Neuronal stem cell (in vitro differentiated cells): ENCODE measurements around the gene PSMB7.

Experiments used
- DNase-seq: peaks from one replicate; pipeline ENCODE4 v3.0.0-alpha.2; 2013; ENCODE audit warnings: low spot score
- H2AFZ ChIP-seq: one replicate; pipeline ENCODE4 v1.6.1; 2013; ENCODE audit warnings: mild to moderate bottlenecking, low read length, inconsistent platforms
- H2AK5ac ChIP-seq: 2 replicates; pipeline ENCODE4 v1.6.1; 2013; ENCODE audit warnings: low read depth, mild to moderate bottlenecking, inconsistent platforms, low read length, moderate library complexity, mixed read lengths
- H2BK120ac ChIP-seq: 2 replicates; pipeline ENCODE4 v1.6.1; 2013; ENCODE audit warnings: low read depth, mild to moderate bottlenecking, inconsistent platforms, low read length, moderate library complexity, mixed read lengths
- H2BK12ac ChIP-seq: one replicate; pipeline ENCODE4 v1.6.1; 2013; ENCODE audit warnings: low read length, inconsistent platforms
- H2BK15ac ChIP-seq: 2 replicates; pipeline ENCODE4 v1.6.1; 2013; ENCODE audit warnings: mild to moderate bottlenecking, low read length, inconsistent platforms, mixed read lengths
- H2BK5ac ChIP-seq: one replicate; pipeline ENCODE4 v1.6.1; 2013; ENCODE audit warnings: inconsistent platforms, mild to moderate bottlenecking, low read length, moderate library complexity
- H3K14ac ChIP-seq: one replicate; pipeline ENCODE4 v1.6.1; 2013; ENCODE audit warnings: low read length, inconsistent platforms
- H3K18ac ChIP-seq: 2 replicates; pipeline ENCODE4 v1.6.1; 2013; ENCODE audit warnings: low read length, inconsistent platforms
- H3K23ac ChIP-seq: 2 replicates; pipeline ENCODE4 v1.6.1; 2013; ENCODE audit warnings: low read depth, mild to moderate bottlenecking, mixed read lengths, low read length, inconsistent platforms; ENCODE audit not compliant: poor library complexity
- H3K27ac ChIP-seq: replicated peaks from 3 replicates; pipeline ENCODE4 v1.5.1; 2013; ENCODE audit warnings: low read length, inconsistent platforms
- H3K27me3 ChIP-seq, 3 experiments: 2 replicates each; pipeline ENCODE4 v1.6.1; 2013; ENCODE audit warnings: low read length in 3 of 3, mild to moderate bottlenecking in 2 of 3, inconsistent platforms in 1 of 3, low read depth in 1 of 3, mixed read lengths in 1 of 3, moderate library complexity in 1 of 3; ENCODE audit not compliant: control insufficient read depth in 3 of 3, insufficient read depth in 3 of 3
- H3K36me3 ChIP-seq, 2 donors: replicated peaks in 1 of 2; 2 replicates each; pipeline ENCODE4 v1.6.1; 2013; ENCODE audit warnings: low read length in 2 of 2; ENCODE audit not compliant: control insufficient read depth in 2 of 2, insufficient read depth in 2 of 2
- H3K4ac ChIP-seq: 2 replicates; pipeline ENCODE4 v1.6.1; 2013; ENCODE audit warnings: inconsistent platforms, mild to moderate bottlenecking, low read length, moderate library complexity
- H3K4me1 ChIP-seq, 2 donors: 1 replicate in 1 of 2; 2 replicates in 1 of 2; pipeline ENCODE4 v1.6.1; 2013; ENCODE audit warnings: low read length in 2 of 2, low read depth in 1 of 2; ENCODE audit not compliant: control insufficient read depth in 2 of 2, insufficient read depth in 1 of 2
- H3K4me2 ChIP-seq: one replicate; pipeline ENCODE4 v1.6.1; 2013; ENCODE audit warnings: mild to moderate bottlenecking, low read length, inconsistent platforms; ENCODE audit not compliant: insufficient read depth, poor library complexity, severe bottlenecking
- H3K4me3 ChIP-seq, 2 donors: 2 replicates each; pipeline ENCODE4 v1.5.1; 2013; ENCODE audit warnings: low read length in 2 of 2, mild to moderate bottlenecking in 2 of 2, inconsistent platforms in 1 of 2, moderate library complexity in 1 of 2
- H3K79me1 ChIP-seq: one replicate; pipeline ENCODE4 v1.6.1; 2013; ENCODE audit warnings: low read depth, mild to moderate bottlenecking, inconsistent platforms, low read length, moderate library complexity
- H3K9ac ChIP-seq: one replicate; pipeline ENCODE4 v1.6.1; 2013; ENCODE audit warnings: mild to moderate bottlenecking, low read depth, low read length, inconsistent platforms; ENCODE audit not compliant: poor library complexity
- H3K9me3 ChIP-seq, 2 donors: replicated peaks in 1 of 2; 2 replicates each; pipeline versions ENCODE3 to v1.6.1; 2013; ENCODE audit warnings: low read length in 2 of 2, mild to moderate bottlenecking in 2 of 2, inconsistent platforms in 1 of 2, low read depth in 1 of 2, mixed read lengths in 1 of 2, moderate library complexity in 1 of 2; ENCODE audit not compliant: control insufficient read depth in 2 of 2, insufficient read depth in 1 of 2
- H4K8ac ChIP-seq: one replicate; pipeline ENCODE4 v1.6.1; 2013; ENCODE audit warnings: low read depth, mild to moderate bottlenecking, inconsistent platforms, low read length, moderate library complexity
- H4K91ac ChIP-seq: one replicate; pipeline ENCODE4 v1.6.1; 2013; ENCODE audit warnings: low read length, low read depth, mild to moderate bottlenecking, inconsistent platforms; ENCODE audit not compliant: poor library complexity
- WGBS, 2 donors: extraction: QIAGEN DNeasy Blood & Tissue Kit; methylation state at CpG; one replicate each; pipeline ENCODE4 v1.1.7; 2013; ENCODE audit warnings: missing lambda C conversion rate in 2 of 2, mixed read lengths in 1 of 2; ENCODE audit not compliant: insufficient read length in 2 of 2, insufficient replicate concordance in 1 of 2; ENCODE audit errors: extremely low coverage in 2 of 2; 5-methylcytosine and 5-hydroxymethylcytosine counted together

The PSMB7 gene

DNA sequence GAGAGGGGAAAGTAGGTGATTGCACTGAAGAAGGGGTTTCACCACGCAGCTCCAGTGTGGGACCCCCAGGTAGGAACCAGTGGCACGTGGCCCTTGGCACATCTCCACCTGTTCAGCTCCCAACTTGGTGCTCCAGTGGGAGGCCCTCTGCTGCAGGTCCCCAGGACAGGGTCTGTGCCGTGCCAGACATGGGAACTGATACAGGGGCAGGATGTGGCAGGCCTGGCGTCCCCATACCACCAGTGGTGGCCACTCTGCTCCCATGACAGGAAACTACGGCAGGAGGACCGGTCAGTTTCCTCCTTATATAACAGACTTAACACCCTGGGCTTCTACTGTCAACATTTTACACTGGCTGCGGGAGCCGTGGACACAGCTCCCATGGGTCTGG, 67.3 kb downstream of the PSMB7 start:
- Histone ChIP-seq H2BK5ac (no peak overlapping the region), H3K4me3 (no peak overlapping the region), H2AFZ (no peak overlapping the region)

DNA sequence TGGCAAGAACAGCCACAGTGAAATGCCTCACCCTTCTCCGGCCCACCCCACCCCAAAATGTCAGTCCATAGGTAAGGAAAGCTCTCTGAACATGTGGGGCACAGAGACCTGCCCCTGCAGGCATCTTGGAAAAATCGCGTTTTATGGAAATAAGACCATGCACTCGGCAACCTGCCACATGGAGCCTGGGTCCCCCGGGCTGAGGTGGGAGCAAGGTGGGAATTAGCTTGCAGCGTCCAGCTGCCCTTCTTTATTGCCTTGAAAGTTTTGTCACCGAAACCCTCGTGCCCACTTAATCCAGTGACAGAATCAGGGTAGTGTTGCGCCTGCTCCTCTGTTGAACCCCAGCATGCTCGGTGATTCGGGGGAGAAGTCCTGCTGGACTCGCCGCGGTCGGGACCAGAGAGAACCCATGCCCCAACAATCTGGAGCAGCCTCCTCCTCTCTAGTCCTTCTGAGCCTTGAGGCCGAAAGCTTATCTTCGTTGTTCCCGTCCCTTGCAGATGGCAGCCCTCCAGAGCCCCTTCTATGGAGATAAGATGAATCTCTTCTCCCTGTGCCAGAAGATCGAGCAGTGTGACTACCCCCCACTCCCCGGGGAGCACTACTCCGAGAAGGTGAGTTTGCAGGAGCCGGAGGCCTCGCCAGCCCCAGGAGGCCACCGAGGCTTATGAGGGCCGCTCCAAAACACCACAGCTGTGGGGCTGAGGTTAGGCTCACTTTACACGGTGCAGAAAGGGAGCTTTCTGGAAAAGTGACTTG, 67.9 kb downstream of the PSMB7 start:
- DNase-seq = no peak
- H3K79me1 ChIP-seq = peaks cover 11% of the 10 kb centered on the region
- no peaks in the 10 kb centered on the region for H3K27me3 ChIP-seq
- no peak overlapping the region for H3K27ac ChIP-seq
- H3K4me3 ChIP-seq = no peak overlapping the region
- no peak overlapping the region for H3K9ac ChIP-seq
- H2BK120ac ChIP-seq = peak overlapping the region; percentile 7
- H3K36me3 ChIP-seq = peaks cover 47 to 99% of the 10 kb centered on the region in 2 donors
- no peak overlapping the region for H3K4me2 ChIP-seq
- no peak overlapping the region for H2AK5ac ChIP-seq
- no CpG with 5 or more reads among the region's 26 CpGs for WGBS, 2 donors
- H3K23ac ChIP-seq = peak overlapping the region; percentile 39
- H3K18ac ChIP-seq = no peak overlapping the region
- no peak overlapping the region for H4K8ac ChIP-seq
- peaks cover 0 to 2% of the 10 kb centered on the region in 2 donors for H3K9me3 ChIP-seq
- no peak overlapping the region for H2AFZ ChIP-seq
- no peak overlapping the region for H4K91ac ChIP-seq
- no peak overlapping the region for H3K14ac ChIP-seq
- H3K4ac ChIP-seq = no peak overlapping the region
- no peak overlapping the region for H2BK15ac ChIP-seq
- peaks cover 12 to 29% of the 10 kb centered on the region in 2 donors for H3K4me1 ChIP-seq
- no peak overlapping the region for H2BK5ac ChIP-seq
- no peak overlapping the region for H2BK12ac ChIP-seq

More for the DNA sequence above, 67.3 kb downstream of the PSMB7 start:
- Histone ChIP-seq H2AK5ac (no peak overlapping the region), H3K14ac (no peak overlapping the region), H3K27me3 (no peaks in the 10 kb centered on the region), H3K36me3 (peaks cover 52 to 99% of the 10 kb centered on the region in 2 donors), H2BK120ac (no peak overlapping the region), H3K9ac (no peak overlapping the region), H3K18ac (no peak overlapping the region), H3K4me1 (peaks cover 10 to 23% of the 10 kb centered on the region in 2 donors), H3K4me2 (no peak overlapping the region), H3K79me1 (peaks cover 11% of the 10 kb centered on the region), H3K4ac (no peak overlapping the region), H2BK12ac (no peak overlapping the region), H4K91ac (no peak overlapping the region), H3K23ac (no peak overlapping the region), H3K27ac (no peak overlapping the region), H2BK15ac (no peak overlapping the region), H3K9me3 (no peaks in the 10 kb centered on the region), H4K8ac (no peak overlapping the region)
- no CpG with 5 or more reads among the region's 8 CpGs for WGBS, 2 donors
- DNase-seq = no peak

DNA sequence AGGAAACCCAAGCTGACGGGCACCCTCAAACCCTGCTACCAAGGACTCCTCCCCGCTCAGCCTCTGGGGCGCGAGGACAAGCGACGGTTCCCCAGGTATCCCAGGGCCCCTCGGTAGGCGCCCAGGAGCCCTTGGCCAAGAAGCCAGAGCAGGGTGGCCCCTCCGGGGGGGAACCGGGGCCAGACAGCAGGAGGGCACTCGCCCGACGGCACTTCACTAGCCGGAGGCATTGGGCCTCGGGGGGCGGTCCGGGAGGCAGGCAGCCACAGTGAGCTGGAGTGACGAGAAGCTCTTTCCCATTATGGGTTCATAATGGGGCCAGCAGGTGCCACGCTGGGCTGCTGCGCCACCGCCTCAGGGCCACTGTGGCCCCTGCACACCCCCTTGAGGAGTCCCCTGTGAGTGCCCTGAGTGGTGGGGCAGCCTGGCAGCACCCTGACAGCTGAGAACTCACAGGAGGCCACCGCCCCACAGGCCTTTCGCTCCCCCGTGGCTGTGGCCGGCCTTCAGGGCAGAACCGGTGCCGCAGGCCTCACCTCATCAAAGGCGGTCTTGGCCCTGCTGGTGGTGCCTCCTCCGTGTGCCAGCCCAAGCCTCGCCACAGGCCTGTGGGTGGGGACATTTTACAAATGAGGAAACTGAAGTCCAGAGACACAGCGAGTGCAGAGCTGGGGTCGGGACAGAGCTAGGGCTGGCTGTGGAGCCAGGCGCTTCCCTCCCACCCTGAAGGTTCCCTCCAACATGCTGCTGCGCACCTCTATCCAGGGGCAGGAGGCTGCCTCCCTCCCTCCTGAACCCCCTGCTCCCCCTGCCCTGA, 68.7 kb downstream of the PSMB7 start:
- H3K9me3 ChIP-seq = peaks cover 0 to 2% of the 10 kb centered on the region in 2 donors
- H3K4me2 ChIP-seq = no peak overlapping the region
- DNase-seq = no peak
- H2AK5ac ChIP-seq = no peak overlapping the region
- no peak overlapping the region for H2BK120ac ChIP-seq
- no peak overlapping the region for H4K91ac ChIP-seq
- peak overlapping the region; percentile 39 for H3K23ac ChIP-seq
- peaks cover 44 to 99% of the 10 kb centered on the region in 2 donors for H3K36me3 ChIP-seq
- H2BK15ac ChIP-seq = no peak overlapping the region
- H3K18ac ChIP-seq = peak overlapping the region; percentile 48
- no peaks in the 10 kb centered on the region for H3K27me3 ChIP-seq
- WGBS, 2 donors = no CpG with 5 or more reads among the region's 34 CpGs
- peaks cover 12 to 30% of the 10 kb centered on the region in 2 donors for H3K4me1 ChIP-seq
- no peak overlapping the region for H3K27ac ChIP-seq
- no peak overlapping the region for H3K4ac ChIP-seq
- H3K14ac ChIP-seq = no peak overlapping the region
- H2BK5ac ChIP-seq = no peak overlapping the region
- H2AFZ ChIP-seq = no peak overlapping the region
- no peak overlapping the region for H2BK12ac ChIP-seq
- H3K9ac ChIP-seq = no peak overlapping the region
- no peak overlapping the region for H4K8ac ChIP-seq
- no peak overlapping the region for H3K4me3 ChIP-seq
- peaks cover 12% of the 10 kb centered on the region for H3K79me1 ChIP-seq

DNA sequence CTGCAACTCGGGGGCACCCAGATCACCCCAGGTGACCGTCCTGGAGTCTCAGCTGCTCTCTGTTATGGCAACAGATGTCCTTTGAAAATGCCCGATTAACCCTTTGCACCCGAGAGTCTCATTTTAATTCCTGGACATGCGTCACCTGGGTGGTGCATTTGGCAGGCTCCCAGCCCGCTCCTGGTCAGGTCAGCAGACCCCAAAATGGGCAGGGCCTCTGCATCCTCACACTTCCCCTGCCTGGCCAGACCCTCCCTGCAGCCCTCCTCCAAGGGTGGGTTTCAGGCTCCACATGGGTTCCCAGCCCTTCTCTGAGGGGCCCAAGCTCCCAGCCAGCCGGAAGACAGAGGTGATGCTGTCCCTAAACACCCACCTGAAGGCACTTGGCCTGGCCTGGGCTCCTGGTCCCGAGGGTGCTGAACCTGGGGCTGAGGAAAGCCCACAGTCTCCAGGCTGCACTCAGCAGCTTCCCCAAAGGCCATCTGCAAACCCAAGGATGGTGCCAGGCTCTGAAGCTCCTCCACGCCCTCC, 69.4 kb downstream of the PSMB7 start:
- H2BK5ac ChIP-seq = no peak overlapping the region
- peaks cover 0 to 2% of the 10 kb centered on the region in 2 donors for H3K9me3 ChIP-seq
- H2BK120ac ChIP-seq = no peak overlapping the region
- DNase-seq = no peak
- no peak overlapping the region for H2BK15ac ChIP-seq
- peak overlapping the region; percentile 19 for H3K18ac ChIP-seq
- H3K36me3 ChIP-seq = peaks cover 38 to 95% of the 10 kb centered on the region in 2 donors
- no peak overlapping the region for H3K14ac ChIP-seq
- H3K23ac ChIP-seq = no peak overlapping the region
- WGBS, 2 donors = no CpG with 5 or more reads among the region's 9 CpGs
- no peak overlapping the region for H3K4me3 ChIP-seq
- no peaks in the 10 kb centered on the region for H3K27me3 ChIP-seq
- no peak overlapping the region for H4K91ac ChIP-seq
- H2AK5ac ChIP-seq = no peak overlapping the region
- H3K9ac ChIP-seq = no peak overlapping the region
- no peak overlapping the region for H2AFZ ChIP-seq
- H3K4ac ChIP-seq = no peak overlapping the region
- H2BK12ac ChIP-seq = no peak overlapping the region
- H3K4me1 ChIP-seq = peaks cover 12 to 29% of the 10 kb centered on the region in 2 donors
- H3K4me2 ChIP-seq = no peak overlapping the region
- no peak overlapping the region for H4K8ac ChIP-seq
- H3K27ac ChIP-seq = no peak overlapping the region
- peaks cover 12% of the 10 kb centered on the region for H3K79me1 ChIP-seq
